Psoas muscle (tissue), 8 donors: Measurements from ENCODE around the gene PPP2R2C. TPM values are rescaled to one million over a fixed set of nuclear protein-coding genes. Genes with fewer than 3 reads are reported as not detected.

Experiments
- ATAC-seq, 4 donors: fragments of 200-7000 bp; cut with Tn5 transposase; one replicate each; pipeline ENCODE4 v1.9.1; 2020; ENCODE audit warnings: moderate library complexity in 3 of 4, mild to moderate bottlenecking in 2 of 4
- DNase-seq, 2 donors: peaks; one replicate each; pipeline ENCODE4 v3.0.0-alpha.2; 2020
- H3K27ac ChIP-seq: fragments of 200-600 bp; one replicate; pipeline ENCODE4 v1.8.0; 2022
- H3K27me3 ChIP-seq, 3 donors: fragments of 200-600 bp in 1 of 3; one replicate each; pipeline versions ENCODE4 v1.6.1 to v1.8.0; 2013 to 2022; ENCODE audit warnings: low read length in 2 of 3, mild to moderate bottlenecking in 2 of 3, moderate library complexity in 1 of 3; ENCODE audit not compliant: insufficient read depth in 3 of 3
- H3K36me3 ChIP-seq, 2 donors: fragments of 200-600 bp in 1 of 2; one replicate each; pipeline versions ENCODE4 v1.6.1 to v1.8.0; 2013 to 2022; ENCODE audit warnings: low read depth in 1 of 2, mild to moderate bottlenecking in 1 of 2, moderate library complexity in 1 of 2; ENCODE audit not compliant: insufficient read depth in 1 of 2
- H3K4me1 ChIP-seq: fragments of 200-600 bp; one replicate; pipeline ENCODE4 v1.8.0; 2022
- H3K4me3 ChIP-seq: fragments of 200-600 bp; one replicate; pipeline ENCODE4 v1.8.0; 2022; ENCODE audit warnings: mild to moderate bottlenecking
- H3K9me3 ChIP-seq: fragments of 200-600 bp; one replicate; pipeline ENCODE4 v1.8.0; 2022
- CTCF ChIP-seq: fragments of 200-600 bp; IDR thresholded peaks from one replicate; pipeline ENCODE4 v1.8.0; 2022; ENCODE audit warnings: antibody characterized with exemption
- WGBS, 3 donors: extraction: QIAGEN DNeasy Blood & Tissue Kit; methylation state at CpG; one replicate each; pipeline versions ENCODE4 v1.1.6 to v1.1.7; 2013; 5-methylcytosine and 5-hydroxymethylcytosine counted together
- intact Hi-C, 2 donors: fragments of 100-400 bp; cut with DNase I; formaldehyde crosslinking; loops; one replicate each; pipeline versions ENCODE4 v1.11.0 to v1.14.2; 2022
- polyA plus RNA-seq, 3 donors: library from polyadenylated mRNA; stranded (reverse); fragments of 200-250 nt; gene quantifications; one replicate each; pipeline ENCODE4 v1.2.3, GENCODE V29; 2013
- total RNA-seq, 4 donors: library from RNA; stranded (reverse); fragmentation: NEBNext Ultra II Directional in 2 of 4; extraction: Animal tissue kit (Norgen Biotek cat#: 25700) in 2 of 4; gene quantifications; one replicate each; pipeline versions ENCODE4 v1.2.1 to v1.2.4, GENCODE V29; 2021 to 2023
- donor health status: healthy with polysubstance abuse.
- donor health status: DM: no; HTN: no; CAD: no; lungs with moderate emphysema.
- donor health status: Bipolar disorder and iron deficiency.
- donor health status: healthy.
- donor health status: DM: yes; HTN: yes; CAD: no.
- donor health status: DM: no; HTN: no; CAD: no.
- donor health status: DM: no; HTN: no; CAD: no.
- donor health status: DM: yes; HTN: yes; CAD: no.

The PPP2R2C gene
- total and polyA plus RNA-seq, 7 donors = 0.08 to 3.2 (median 1.2) TPM

GRCh38 chr4:6380746-6381410 is 91.5 kb downstream of the PPP2R2C start:
- no peak overlapping the region for H3K4me3 ChIP-seq
- no peaks in the 10 kb centered on the region for H3K36me3 ChIP-seq
- DNase-seq = peak in 1 of 2 donors; percentile 36
- peaks cover 0 to 46% (median 5%) of the 10 kb centered on the region in 3 donors for H3K27me3 ChIP-seq
- WGBS, 3 donors = 45 to 51% (median 48%) methylated on average over 18 to 21 of the region's 21 CpGs
- intact Hi-C loops = no loop called here
- H3K9me3 ChIP-seq = no peaks in the 10 kb centered on the region
- TF ChIP-seq CTCF = no peak
- H3K27ac ChIP-seq = no peak overlapping the region
- no peaks in the 10 kb centered on the region for H3K4me1 ChIP-seq
- no peak for ATAC-seq

- no peaks in the 10 kb centered on the region for H3K36me3 ChIP-seq
- intact Hi-C loops = no loop called here
- H3K27me3 ChIP-seq = peaks cover 0 to 52% (median 5%) of the 10 kb centered on the region in 3 donors
- H3K4me3 ChIP-seq = no peak overlapping the region
- DNase-seq = peak in 1 of 2 donors; percentile 12
- 21 to 32% (median 28%) methylated on average over 22 to 24 of the region's 24 CpGs for WGBS, 3 donors
- H3K9me3 ChIP-seq = no peaks in the 10 kb centered on the region
- no peak for ATAC-seq
- no peak for TF ChIP-seq CTCF
- no peak overlapping the region for H3K27ac ChIP-seq
- H3K4me1 ChIP-seq = no peaks in the 10 kb centered on the region
Observed at GRCh38 chr4:6379767-6380745, 92.4 kb downstream of the PPP2R2C start.

GRCh38 chr4:6378493-6379445 is 93.6 kb downstream of the PPP2R2C start:
- peaks cover 0 to 49% (median 5%) of the 10 kb centered on the region in 3 donors for H3K27me3 ChIP-seq
- no peak for TF ChIP-seq CTCF
- 78 to 82% (median 79%) methylated on average over 41 of the region's 41 CpGs for WGBS, 3 donors
- H3K27ac ChIP-seq = no peak overlapping the region
- intact Hi-C loops = no loop called here
- no peak for ATAC-seq
- no peaks in the 10 kb centered on the region for H3K9me3 ChIP-seq
- DNase-seq = peak in 1 of 2 donors; percentile 41
- no peaks in the 10 kb centered on the region for H3K4me1 ChIP-seq
- H3K4me3 ChIP-seq = no peak overlapping the region
- H3K36me3 ChIP-seq = no peaks in the 10 kb centered on the region

- Histone ChIP-seq H3K27me3 (peaks cover 0 to 40% (median 5%) of the 10 kb centered on the region in 3 donors), H3K9me3 (no peaks in the 10 kb centered on the region), H3K36me3 (no peaks in the 10 kb centered on the region), H3K27ac (no peak overlapping the region), H3K4me1 (no peaks in the 10 kb centered on the region), H3K4me3 (no peak overlapping the region)
- no peak for TF ChIP-seq CTCF
- intact Hi-C loops = no loop called here
- DNase-seq = peak in 1 of 2 donors; percentile 35
- WGBS, 3 donors = 47 to 52% (median 47%) methylated on average over 25 of the region's 25 CpGs
- ATAC-seq = no peak
Observed at GRCh38 chr4:6377626-6378492, 94.6 kb downstream of the PPP2R2C start.
